Activated CD8-positive, alpha-beta memory T cell treated with anti-CD3 and anti-CD28 coated beads for 48 hours (primary cell): Measurements from ENCODE around the gene NTS.

Experiments
- DNase-seq, 3 experiments: peaks; one replicate each; pipeline ENCODE4 v3.0.0-alpha.2; 2020; ENCODE audit warnings: low read depth in 2 of 3, low spot score in 2 of 3

NTS gene

DNA sequence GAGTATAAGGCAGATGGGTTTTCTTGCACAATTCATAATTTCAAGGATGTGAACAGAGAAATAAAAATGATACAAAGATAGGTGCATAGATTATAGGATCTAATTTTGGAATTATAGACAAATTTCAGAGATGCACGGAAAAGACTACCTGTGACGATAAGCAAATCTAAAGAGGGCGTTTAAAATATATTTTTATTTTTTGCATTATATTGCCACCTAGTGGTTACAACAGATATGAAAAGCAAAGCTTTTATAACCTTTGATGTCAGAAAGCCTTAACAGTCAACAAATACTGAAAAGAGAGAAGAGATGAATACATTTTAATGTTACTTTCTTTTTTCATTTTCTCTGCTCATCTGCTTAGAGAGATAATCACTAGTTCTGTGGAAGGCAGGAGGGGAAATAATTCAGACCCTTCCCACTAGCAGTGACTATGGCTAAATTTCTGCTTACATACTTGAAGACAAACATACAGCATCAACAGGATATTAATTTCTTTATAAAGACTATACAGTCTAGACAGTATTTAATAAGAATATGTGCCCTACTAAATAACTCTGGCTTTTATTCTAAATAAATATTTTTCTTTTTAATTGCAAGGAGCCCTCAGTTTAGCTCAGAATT is 46.3 kb downstream of the NTS start:
- DNase-seq = no peak

DNA sequence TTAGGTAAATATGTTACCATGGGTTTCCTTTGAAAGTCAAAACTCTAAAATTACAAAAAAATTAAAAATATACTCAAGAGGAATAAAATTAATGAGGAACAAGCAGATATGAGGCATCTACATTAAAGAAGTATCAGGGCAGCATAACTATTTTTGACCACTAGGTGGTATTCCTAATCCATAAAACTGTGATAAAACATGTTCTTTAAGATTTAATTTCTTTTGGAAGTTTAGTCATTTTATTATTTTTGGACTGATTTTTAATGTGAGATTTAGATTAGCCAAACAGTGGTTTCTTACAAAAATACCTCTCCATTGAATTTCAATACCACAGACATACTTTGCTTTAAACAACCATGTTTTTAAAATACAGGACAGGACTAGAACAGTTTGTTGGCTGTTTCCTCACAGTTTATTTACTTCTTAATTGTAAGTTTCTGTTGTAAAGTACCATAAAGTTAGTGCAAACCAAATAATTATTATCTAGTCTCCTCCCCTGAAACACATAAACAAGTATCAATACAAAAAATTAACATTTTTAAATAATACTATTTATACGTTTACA is 49.8 kb downstream of the NTS start:
- no peak for DNase-seq

DNA sequence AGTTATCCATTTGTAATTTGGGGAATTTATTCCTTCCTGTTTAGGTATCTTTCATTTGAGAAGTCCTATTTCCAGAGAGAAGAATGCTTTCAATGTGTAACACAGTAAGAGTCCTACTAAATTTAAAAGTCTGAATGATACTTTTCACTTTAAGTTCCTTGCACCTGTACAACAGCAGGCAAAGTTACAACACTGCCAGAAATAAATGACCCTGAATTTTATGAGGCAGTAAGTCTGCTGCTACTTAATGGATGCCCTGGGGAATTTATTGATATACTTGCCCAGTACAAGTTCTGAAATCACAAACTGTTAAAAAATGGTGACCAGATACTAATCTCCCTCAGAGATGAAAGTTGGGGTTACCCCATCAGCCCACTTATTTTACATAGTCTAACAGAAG is 53.1 kb downstream of the NTS start:
- no peak for DNase-seq
